Left renal pelvis (tissue), 4 donors: ENCODE results near the gene ATG16L2. TPM values are rescaled to one million over a fixed set of nuclear protein-coding genes. Genes with fewer than 3 reads are reported as not detected.

Experiments used
- DNase-seq, 4 donors: peaks; one replicate each; pipeline ENCODE4 v3.0.0-alpha.2; 2013; ENCODE audit warnings: low read depth in 4 of 4, low spot score in 3 of 4
- polyA plus RNA-seq, 4 donors: library from polyadenylated mRNA; unstranded; fragments of 120-200 nt; gene quantifications; one replicate each; pipeline ENCODE4 v1.2.1, GENCODE V29; 2013; ENCODE audit not compliant: insufficient read length in 4 of 4

The ATG16L2 gene, protein sequence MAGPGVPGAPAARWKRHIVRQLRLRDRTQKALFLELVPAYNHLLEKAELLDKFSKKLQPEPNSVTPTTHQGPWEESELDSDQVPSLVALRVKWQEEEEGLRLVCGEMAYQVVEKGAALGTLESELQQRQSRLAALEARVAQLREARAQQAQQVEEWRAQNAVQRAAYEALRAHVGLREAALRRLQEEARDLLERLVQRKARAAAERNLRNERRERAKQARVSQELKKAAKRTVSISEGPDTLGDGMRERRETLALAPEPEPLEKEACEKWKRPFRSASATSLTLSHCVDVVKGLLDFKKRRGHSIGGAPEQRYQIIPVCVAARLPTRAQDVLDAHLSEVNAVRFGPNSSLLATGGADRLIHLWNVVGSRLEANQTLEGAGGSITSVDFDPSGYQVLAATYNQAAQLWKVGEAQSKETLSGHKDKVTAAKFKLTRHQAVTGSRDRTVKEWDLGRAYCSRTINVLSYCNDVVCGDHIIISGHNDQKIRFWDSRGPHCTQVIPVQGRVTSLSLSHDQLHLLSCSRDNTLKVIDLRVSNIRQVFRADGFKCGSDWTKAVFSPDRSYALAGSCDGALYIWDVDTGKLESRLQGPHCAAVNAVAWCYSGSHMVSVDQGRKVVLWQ
- 10 to 100 TPM; 22.8 to 45.9 (median 26.2) TPM for polyA plus RNA-seq

DNA sequence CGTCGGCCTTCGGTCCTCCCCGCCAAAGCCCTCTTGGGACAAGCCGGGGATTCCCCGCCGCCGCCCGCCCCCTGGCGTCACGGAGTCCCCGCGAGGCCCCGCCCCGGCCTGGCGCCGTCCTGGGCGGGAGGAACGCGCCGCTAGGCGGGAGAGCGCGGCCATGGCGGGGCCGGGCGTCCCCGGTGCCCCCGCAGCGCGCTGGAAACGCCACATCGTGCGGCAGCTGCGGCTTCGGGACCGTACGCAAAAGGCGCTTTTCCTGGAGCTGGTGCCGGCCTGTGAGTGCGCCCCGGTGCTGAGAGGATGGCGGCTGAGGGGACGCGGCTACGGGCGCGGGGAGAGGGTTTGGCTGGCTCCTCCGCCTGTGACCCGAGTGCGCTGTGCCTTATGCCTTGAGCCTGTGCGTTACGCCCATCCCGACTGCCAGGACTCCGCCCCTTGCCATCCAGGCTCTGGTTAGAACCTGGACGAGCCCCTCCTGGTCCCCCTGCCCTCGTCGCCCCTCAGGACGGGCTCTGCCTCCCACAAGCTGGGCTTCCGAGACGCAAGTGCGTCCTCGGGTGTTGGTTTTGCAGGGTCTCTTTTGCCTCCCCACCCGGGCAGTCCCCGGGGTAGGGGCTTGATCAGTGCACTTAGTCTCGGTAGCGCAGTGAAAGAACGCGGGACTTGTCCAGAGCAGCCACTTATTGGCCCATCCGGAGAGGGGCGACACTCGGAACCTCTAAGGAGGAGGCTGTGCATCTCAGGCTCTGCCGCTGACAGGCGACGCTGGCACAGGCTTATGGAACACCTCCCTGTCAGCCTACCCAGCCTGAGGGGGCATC, at the start of gene ATG16L2:
Gene ATG16L2, plus strand, starts transcription at position 126 of the 824 bp plus-strand sequence. Its CDS starts 35 bp downstream, at position 161.
- peak in 2 of 4 donors; percentile 74 to 85 for DNase-seq

GRCh38 chr11:72764503-72764902, 49.7 kb upstream of the ATG16L2 start:
- no peak for DNase-seq

GRCh38 chr11:72766152-72766902, 47.9 kb upstream of the ATG16L2 start:
- DNase-seq, result no peak

GRCh38 chr11:72767203-72768062, 46.8 kb upstream of the ATG16L2 start:
- no peak for DNase-seq

DNA sequence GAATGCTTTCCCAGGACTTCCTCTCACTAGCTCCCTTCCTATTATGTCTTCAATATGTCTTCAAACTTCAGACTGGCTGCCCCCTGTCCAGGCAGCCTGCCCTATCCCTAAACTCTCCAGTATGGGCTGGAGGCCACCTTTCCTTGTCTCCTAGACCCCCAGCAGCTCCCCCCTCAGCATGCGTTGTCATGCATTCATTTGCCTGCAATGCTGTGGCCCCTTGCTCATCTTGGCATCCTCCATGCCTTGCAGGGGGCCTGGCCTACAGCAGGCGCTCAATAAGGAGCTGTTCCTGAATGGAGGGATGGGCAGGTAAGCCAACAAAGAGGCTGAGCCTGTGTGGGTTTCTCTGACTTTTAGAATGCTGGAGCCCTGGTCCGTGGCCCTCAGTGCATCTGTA, 45.6 kb upstream of the ATG16L2 start:
- no peak for DNase-seq

- DNase-seq, result no peak
These were observed 44.5 kb upstream of the ATG16L2 start for GRCh38 chr11:72769680-72770079.

- DNase-seq, result no peak
These were observed 43.4 kb upstream of the ATG16L2 start for GRCh38 chr11:72770799-72771198.

DNA sequence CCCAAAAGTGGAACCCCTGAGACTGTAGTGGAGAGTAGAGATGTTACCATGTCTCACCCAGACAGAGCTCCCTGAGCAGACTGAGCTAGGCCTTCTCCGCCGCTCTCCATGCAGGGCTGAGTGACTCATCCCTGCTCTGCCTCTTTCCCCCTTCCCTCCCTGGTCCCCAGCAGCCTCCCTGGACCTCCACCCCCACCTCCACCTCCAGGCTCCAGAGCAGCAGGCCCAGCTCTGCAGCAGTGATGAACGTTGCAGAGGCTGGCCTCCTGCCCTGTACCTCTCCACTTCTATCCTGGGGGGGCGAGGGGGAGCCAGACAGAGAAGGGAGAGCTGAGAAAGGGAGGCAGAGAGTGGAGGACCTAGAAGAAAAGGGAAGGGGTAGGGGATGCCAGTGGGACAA, 42.7 kb upstream of the ATG16L2 start:
- no peak for DNase-seq

GRCh38 chr11:72772059-72772458, 42.2 kb upstream of the ATG16L2 start:
- no peak for DNase-seq

GRCh38 chr11:72773291-72773690, 40.9 kb upstream of the ATG16L2 start:
- DNase-seq, result no peak

DNA sequence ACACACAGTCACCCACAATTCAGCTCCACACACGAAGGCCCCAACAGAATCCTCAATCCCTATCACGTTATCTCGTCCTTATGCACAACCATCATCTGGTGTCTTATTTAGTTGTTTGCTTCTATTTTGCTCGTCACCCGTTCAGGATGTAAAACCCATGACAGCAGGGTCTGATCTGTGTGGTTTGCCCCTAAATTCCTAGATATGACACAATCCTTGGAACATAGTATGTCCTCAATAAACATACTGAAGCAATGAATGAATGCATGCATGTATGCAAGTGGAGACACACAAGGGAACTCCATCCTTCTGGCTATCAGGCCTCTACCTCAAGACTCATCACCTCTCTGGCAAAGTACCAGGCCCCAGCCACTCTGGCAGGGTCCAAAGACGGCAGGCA, 40.5 kb upstream of the ATG16L2 start:
- DNase-seq, result no peak

- no peak for DNase-seq
These were observed 39.7 kb upstream of the ATG16L2 start for GRCh38 chr11:72774499-72774898.

- DNase-seq, result no peak
These were observed 38.7 kb upstream of the ATG16L2 start for GRCh38 chr11:72775288-72776110.

- no peak for DNase-seq
These were observed 37.9 kb upstream of the ATG16L2 start for GRCh38 chr11:72776117-72776843.

GRCh38 chr11:72776844-72777754, 37.1 kb upstream of the ATG16L2 start:
- no peak for DNase-seq

- no peak for DNase-seq
These were observed 36.4 kb upstream of the ATG16L2 start for GRCh38 chr11:72777755-72778278.
